IPS DF 4.7 (cell line): Measurements from ENCODE around the gene TEX2.
"Not testable (repeated sequence)": the region's sequence is repeated elsewhere in the genome, so short reads cannot be mapped to it uniquely, and the experiment has no call there.

Experiments
- DNase-seq: peaks from one replicate; pipeline ENCODE4 v3.0.0-alpha.2; 2013; ENCODE audit warnings: low spot score; ENCODE audit errors: extremely low read depth

TEX2 gene

GRCh38 chr17:64213995-64214811, 48.9 kb downstream of the TEX2 start:
- DNase-seq: no peak

- DNase-seq: no peak
Measured at GRCh38 chr17:64212122-64212521, 50.9 kb downstream of the TEX2 start.

DNA sequence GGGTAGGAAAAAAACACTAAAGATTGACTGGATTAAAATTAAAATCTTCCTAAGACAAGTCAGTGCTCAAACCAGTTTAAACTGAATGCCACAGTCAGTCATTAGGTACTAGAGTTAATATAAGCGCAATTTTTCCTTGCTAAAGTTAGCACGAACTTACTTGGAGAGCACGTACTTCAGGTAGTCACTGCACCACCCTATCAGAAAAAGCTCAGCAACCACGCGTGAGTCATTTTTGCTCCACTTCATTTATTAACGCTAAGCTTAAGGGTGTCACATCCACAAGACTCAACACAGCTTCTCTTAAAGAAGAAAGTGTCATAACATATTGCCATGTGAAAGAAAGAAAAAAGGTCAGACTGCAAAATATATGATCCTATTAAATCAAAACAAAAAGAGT, 53.1 kb downstream of the TEX2 start:
- no peak for DNase-seq

- DNase-seq: no peak
Measured at GRCh38 chr17:64209356-64209941, 53.6 kb downstream of the TEX2 start.

- DNase-seq: not testable (repeated sequence)
Measured at GRCh38 chr17:64208656-64209055, 54.4 kb downstream of the TEX2 start.

GRCh38 chr17:64205804-64206203, 57.3 kb downstream of the TEX2 start:
- no peak for DNase-seq

GRCh38 chr17:64203630-64204029, 59.4 kb downstream of the TEX2 start:
- no peak for DNase-seq

DNA sequence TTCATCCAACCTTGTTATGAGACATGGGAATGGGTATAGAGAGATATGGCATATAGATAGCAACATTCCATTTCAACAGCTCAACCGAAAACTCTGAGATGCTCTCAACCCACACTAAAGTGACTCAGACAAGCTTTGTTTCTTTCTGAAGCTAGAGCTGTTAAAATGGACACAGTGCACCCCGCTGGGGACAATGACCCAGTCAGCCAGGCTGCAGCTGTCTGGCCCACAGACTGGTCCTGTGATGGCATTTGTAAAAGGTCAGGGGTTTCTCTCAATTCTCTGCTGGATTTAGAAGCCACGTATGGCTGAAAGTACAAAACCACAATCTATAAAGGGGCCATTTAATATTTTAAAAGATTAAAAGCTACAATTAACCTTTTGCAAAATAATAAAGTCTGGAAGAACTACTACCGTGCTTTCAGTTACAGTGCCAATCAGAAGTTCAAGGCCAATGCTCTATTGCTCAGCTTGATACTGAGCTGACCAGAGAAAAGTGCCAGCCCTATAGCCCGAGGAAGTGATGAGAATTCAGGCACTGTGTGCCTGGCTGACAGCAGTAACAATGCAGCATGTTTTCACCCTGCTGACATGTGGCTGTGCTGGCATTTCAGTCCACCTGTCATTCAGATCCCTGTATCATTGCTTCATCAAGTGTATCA, 60.2 kb downstream of the TEX2 start:
- no peak for DNase-seq

DNA sequence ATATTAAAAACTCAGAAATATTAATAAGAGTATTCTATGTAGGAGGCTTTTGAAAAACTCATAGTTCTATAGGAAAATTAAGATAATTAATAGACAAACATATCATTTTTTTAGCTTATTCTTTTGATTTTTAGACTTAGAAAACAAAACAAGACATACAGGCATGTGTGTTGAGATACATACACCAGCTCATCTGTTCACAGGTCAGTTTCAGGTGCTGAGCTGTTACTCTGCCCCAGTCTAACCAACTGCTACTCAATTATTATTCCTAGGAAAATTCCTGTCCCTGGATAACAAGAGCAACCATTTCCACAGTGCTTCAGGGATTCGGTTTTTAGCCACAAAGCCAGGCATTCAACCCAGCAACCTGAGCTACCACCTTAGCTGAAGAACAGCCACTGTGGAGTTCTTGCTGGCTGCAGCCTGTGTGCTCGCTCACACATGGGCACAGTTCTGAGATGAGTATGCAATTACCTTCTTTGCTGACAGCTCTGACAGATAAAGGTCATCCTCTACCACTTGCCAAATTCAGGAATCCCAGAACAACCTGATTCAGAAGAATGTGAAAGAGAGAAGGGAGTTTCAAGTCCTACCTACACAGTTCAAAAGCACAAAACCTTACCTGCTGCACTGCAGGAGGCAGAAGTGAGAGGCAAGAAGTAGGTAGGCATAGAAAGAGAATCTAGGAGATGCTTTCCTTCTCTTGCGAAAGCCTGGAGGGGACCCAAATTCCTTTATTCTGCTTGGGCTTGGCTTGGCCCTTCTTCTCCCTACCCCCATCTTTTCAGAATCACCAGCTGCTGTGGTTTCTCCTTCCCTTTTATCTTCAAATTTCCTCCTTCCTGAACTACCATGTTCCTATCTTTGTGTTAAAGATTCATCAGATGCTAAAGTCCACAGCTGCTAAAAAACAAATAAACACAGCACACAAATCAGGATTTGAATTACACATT, 62.7 kb downstream of the TEX2 start:
- DNase-seq: no peak

DNA sequence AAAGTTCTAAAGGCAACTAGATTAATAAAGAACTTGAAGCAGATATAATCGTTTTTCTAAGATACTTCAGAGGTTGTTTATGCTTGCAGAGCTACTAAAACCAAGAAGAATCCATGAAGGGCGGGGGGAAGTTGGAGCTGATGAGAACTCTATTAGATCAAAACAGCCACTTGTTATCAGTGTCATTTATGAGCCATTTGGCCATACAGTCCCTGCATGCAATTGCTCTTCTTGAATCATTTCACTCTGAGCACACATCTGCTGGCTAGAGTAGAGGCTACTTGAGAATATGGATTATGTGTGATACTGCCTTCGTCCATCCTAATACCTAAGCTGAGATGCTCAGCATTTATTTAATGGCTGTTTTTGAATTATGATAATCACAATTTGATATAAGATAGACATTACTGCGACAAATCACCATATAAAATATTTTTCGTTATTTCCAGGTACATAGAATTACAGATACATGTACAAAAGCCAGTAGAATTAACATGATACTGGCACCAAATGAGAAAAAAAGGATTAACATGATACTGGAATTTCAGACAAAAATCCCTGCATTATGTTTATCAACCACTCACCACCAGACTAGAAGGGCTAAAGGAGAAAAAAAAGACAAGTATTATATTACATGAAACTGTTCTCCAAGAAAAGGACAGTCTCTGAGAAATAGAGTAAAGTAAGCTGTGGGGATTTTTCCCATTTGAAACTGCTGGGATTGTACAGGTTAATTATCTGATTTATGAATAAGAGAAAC, 64.5 kb downstream of the TEX2 start:
- DNase-seq: no peak

GRCh38 chr17:64196601-64197000, 66.5 kb downstream of the TEX2 start:
- no peak for DNase-seq

- no peak for DNase-seq
Measured at GRCh38 chr17:64193561-64193960, 69.5 kb downstream of the TEX2 start.

DNA sequence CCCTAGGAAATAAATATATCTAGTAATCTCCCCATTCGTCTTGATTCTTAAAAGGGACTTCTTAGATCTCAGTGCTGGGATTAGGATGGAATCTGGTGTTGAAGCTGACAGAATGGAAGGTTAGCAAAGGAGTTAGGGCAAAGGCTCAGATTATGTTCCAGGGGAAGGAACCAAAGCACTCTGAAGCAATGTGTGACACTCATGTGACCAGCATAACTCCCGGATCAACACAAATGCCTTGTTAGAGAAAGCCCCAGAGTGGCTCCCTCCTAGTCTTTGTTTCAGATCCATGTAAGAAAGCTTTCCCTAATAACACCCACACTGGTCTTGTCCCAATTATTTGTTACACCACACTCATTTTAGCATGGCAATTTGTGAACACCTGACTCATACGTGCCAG, 70.5 kb downstream of the TEX2 start:
- DNase-seq: no peak

GRCh38 chr17:64190472-64190871, 72.6 kb downstream of the TEX2 start:
- DNase-seq: no peak

DNA sequence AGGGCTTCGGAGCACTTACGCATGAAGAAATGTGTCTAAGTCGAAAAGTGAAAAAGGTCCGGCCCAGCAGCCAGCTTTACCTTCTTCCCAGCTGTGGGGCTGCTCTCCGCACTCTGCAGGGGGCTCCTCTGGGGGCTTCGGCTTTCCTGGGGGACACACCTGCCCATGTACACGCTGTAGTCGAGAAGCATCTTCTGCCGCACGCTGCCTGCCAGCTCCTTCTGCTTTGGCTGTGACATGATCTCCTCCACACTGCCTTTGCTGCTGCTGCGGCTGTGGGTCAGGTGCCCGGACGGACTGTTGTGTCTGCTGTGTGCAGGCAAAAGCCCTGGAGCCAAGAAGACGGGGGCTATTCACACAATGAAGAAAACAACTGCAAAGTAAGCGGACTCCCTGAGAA, 75.0 kb downstream of the TEX2 start:
- DNase-seq: no peak

DNA sequence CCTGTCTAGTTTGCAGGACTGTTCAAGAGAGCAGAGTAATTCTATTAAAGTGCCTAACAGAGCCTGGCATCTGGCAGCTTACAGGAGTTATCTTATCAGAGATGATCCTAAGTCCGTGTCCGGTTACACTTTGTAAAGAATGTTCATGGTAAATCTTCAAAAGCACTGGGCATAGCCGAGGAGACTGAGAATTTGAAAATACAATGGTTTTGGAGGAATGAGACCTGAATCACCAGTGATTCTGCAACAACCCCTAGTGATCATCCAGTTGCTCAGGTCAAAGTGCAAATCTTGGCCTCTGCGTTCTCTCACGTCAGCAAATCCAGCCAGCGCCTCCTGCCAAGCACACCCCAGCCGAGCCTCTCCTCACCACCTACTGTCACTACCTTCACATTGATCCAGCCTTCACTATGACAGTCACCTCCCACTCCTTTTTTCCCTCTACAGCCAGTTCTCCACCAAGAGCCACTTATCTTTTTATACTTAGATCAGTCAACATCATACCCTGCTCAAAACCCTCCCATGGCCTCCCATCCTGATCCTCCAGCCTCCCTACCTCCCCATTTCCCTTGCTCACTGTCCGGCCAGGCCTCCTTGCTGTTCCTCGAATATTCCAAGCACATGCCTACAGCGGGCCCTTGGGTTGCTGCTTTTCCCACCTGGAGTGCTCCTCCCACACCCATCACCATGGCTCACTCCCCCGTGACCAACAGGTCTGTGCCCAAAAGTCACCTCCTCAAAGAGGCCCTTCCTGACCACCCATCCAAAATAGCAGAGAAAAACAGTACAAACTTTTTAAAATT, 75.8 kb downstream of the TEX2 start:
- DNase-seq: no peak

- no peak for DNase-seq
Measured at GRCh38 chr17:64186171-64187092, 76.6 kb downstream of the TEX2 start.

- DNase-seq: not testable (repeated sequence)
Measured at GRCh38 chr17:64185557-64185956, 77.5 kb downstream of the TEX2 start.

- no peak for DNase-seq
Measured at GRCh38 chr17:64185101-64185500, 78.0 kb downstream of the TEX2 start.
